ENCODE measurements around the gene CCNC.

Gene CCNC

DNA sequence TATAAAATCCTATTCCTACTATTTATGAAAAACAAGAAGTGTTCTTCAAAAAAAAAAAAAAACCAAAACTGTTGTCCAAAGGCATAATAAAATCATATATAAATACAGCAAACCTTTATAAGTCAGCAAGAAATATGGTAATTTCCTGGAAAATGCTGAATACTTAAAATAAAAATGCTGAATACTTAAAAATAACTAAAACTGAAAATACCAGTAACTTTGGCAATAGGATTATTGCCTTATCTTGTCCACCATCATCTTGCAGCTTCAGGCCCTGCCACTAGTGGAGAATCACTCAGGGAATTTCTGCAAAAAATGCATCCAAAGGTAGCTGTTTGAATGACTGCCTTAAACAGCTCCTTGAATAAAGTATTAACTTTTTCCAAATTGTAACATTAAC is 24.5 kb downstream of the CCNC start:
- DNase-seq: no peak

DNA sequence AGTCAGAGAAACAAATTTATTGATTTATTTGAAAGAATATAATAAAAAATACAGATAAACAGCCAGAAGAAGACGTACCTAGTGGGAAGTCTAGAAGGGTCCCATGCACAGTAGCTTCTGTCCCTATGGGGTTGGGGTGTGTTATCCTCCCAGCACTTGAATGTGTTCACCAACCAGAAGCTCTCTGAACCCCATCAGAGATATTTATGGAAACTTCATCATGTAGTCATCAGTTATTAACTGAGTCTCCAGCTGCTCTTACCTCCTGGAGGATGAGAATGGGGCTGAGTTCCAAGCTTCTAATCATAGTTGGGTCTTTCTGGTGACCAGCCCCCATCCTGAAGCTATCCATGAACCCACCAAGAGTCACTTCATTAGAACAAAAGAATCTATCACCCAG is 37.8 kb downstream of the CCNC start:
- DNase-seq: no peak

DNA sequence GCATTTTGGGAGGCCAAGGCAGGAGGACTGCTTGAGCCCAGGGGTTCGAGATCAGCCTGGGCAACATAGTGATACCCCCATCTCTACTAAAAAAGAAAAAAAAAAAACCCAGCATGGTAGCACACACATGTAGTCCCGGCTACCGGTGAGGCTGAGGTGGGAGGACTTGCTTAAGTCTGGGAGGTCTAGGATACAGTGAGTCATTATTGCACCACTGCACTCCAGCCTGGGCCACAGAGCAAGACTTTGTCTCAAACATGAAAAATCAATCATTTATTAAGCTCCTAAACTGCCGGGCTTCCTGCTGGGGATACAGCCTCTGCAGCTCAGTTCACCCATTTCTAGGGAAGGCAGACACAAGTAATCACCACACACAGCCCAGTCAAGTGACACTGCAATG is 45.9 kb downstream of the CCNC start:
- DNase-seq: peak; percentile 23

DNA sequence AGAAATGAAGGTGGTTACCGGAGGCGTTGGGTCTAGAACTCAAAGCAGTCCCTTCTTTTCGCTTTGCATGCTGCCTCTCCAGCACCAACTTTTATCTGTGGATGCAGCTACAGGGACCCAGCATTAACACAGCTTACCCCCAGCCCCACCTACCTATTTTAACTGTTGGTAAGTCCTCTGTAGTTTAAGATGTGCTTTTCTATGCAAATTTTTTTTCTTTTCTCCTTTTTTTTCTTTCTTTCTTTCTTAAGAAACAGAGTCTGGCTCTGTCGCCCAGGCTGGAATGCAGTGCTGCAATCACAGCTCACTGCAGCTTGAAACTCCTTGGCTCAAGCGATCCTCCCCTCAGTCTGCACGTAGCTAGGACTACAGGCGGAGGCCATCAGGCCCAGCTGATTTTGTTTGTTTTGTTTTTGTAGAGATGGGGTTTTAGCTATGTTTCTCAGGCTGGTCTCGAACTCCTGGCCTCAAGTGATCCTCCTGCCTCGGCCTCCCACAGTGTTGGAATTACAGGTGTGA is 46.8 kb downstream of the CCNC start:
- DNase-seq: peak; percentile 68

DNA sequence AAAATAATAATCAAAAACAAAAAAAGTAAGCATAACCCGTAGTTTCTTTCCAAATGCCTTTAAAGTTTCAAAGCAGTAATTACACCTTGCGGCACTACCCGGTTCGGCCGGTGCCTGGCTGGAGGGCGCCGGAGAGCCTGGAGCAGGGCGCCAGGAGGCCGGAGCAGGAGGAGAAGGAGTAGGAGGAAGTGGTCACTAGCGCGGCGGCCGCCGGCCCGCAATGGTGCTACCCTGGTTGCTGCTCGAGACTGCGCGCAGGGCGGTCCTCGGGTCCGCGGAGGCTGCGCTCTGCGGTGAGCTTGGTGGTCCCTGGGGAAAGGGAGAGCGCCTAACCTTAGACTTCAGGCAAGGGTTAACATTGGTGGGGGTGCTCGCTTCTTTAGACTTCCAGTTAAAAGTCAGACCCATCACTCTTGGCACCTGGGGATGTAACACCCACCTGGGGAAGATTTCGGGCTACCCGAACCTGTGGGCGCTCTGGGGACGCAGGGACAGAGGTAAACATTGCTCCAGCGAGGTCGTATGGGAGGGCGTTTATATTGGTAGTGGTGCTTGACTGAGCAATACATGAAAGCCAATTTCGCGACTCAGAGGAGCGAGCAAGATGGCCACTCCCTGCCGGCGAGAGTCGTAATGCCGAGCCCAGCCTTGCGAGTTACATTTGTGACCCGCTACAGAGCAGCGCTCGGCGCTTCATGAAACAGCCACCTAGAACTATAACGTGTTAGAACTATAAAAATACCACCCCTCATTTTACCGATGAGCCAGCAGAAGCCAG is 47.4 kb downstream of the CCNC start:
- peak; percentile 85 for DNase-seq

DNA sequence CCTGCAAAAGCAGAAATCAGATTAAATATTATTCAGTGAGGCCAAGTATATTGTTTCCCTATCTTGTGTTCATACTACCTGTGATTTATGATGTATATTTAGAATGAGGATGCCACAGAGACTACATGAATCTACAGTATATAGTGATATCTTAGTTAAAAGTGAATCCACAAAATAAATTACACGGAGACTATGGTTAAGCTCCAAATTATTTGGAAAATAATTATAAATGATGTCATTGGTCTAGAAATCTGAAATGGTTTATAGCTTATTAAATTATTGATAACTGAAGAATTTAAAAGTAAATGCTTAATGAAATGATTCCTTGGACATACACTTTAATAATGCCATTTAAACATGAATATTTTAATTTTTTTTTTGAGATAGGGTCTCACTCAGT is 49.0 kb downstream of the CCNC start:
- DNase-seq: no peak

DNA sequence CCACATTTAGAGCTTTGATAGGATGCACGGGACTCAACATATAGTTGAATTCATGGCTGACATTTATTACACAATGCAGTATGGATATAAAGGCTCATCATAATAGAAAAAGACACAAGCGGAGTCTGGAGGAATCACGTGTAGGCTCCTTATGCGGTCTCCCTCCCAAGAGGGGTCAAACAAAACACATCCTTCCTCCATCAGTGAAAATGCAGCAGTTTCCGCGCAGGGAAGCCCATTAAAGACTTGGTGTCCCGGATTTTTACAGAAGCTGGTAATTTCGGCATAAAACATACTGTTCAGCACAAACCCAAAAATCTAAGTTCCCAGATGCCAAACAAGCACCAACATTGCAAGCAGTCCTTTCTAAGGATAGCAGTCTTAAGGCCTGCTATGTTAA is 54.4 kb downstream of the CCNC start:
- peak; percentile 39 for DNase-seq

DNA sequence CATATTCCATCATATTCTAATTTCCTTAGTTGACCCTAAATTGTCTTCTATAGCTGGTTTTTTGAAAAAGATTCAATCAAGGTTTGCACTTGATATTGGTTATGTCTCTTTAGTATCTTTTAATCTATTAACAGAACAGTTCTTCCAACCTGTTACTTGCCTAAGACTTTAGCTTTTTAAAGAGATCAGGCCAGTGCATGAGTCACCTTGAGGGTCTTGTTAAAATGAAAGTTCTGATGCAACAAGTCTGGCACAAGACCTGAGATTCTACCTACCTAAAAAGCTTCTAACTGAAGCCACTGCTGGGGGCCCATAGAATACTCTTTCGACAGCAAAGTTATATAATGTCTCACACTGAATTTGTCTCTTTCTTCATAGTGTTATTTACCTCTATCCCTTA is 56.4 kb downstream of the CCNC start:
- no peak for DNase-seq

DNA sequence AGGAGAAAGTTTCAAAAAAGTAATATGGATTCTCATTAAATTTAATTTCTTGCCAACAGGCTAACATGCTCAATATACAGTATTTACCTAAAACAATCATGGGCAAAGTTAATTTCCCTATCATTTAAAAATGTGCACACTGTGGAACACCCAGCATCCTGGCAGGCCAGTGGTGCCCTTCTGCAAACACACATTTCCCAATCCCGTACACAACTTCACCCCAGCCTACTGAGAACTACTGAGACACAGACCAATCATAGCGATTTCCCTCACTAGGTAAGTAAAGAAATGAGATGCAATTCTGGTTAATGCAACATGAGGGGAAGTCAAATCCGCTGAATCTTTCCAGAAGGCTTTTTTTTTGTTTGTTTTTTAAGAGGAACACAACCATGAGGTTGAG is 60.8 kb downstream of the CCNC start:
- DNase-seq: no peak

DNA sequence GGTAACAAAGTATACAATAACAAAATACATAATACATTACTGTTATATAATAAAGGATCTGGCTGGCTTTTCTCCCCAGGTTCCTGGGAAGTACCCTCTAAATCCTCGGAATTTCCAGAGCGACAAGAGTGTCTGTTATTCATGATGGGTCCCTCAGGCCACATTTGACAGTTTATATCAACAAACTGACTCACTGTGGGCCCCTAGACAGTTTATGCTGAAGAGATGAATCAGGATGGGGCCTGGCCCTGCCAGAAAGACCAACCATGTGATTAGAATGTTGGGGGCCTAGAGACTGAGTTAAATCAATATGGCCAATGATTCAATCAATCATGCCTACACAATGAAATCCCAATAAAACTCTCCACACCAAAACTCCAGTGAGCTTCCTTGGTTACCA is 66.7 kb downstream of the CCNC start:
- DNase-seq: no peak

DNA sequence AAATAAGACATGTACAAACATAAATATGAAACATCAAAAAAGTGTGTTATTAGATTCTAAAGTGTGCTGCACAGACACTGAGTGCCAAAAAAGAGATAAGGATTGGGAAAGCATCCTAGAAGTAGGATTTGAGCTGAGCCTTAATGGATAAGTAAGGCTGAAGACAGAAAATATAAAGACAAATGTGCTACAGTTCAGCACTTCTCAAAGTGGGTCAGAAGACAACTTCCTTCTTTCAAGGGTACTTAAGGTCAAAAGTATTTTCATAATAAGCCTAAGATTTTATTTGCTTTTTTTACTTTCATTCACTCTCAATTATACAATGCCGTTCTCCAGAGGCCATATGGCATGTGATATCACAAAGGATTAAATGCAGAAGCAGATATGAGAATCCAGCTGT is 70.0 kb downstream of the CCNC start:
- DNase-seq: peak; percentile 40

DNA sequence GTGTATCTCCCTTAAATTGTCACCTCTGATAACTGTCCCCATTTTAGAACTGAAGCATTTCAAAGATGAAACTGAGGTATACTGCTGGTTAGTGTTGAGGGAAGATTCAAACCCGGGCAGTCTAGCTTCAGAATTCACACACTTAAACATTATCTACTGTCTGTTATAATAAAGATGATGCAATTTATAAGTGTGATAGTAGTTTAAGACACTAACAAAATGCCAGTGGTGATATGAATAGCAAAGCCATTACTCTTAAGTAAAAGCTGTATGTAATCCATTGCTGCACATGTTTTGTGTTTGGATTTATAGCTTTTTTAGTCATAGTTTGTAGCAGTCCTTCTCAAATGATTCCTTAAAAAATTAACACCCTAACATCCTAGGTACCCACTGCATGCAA is 73.0 kb downstream of the CCNC start:
- no peak for DNase-seq

Measured in NCI-H82 (cell line).